Natural killer cell (primary cell): Measurements from ENCODE around the gene PTPRN2. TPM values are rescaled to one million over a fixed set of nuclear protein-coding genes. Genes with fewer than 3 reads are reported as not detected.

Experiments used
- ATAC-seq, 3 donors: fragments of 150-1000 bp in 2 of 3; fragments of 200-7000 bp in 1 of 3; cut with Tn5 transposase; 1 replicate in 1 of 3; 2 replicates in 2 of 3; pipeline ENCODE4 v1.10.0; 2021; ENCODE audit warnings: mild to moderate bottlenecking in 2 of 3, moderate library complexity in 2 of 3
- DNase-seq, 2 donors: peaks; one replicate each; pipeline versions ENCODE4 v3.0.0 to v3.0.0-alpha.2; 2013 to 2021; ENCODE audit warnings: mixed read lengths in 1 of 2
- H3K27ac ChIP-seq: one replicate; pipeline ENCODE4 v1.5.1; 2013; ENCODE audit warnings: mild to moderate bottlenecking, low read length
- H3K27me3 ChIP-seq: one replicate; pipeline ENCODE4 v1.6.1; 2013; ENCODE audit warnings: low read length; ENCODE audit not compliant: control insufficient read depth, insufficient read depth
- H3K36me3 ChIP-seq: one replicate; pipeline ENCODE4 v1.6.1; 2013; ENCODE audit warnings: low read length; ENCODE audit not compliant: control insufficient read depth, insufficient read depth
- H3K4me1 ChIP-seq: one replicate; pipeline ENCODE4 v1.6.1; 2013; ENCODE audit warnings: low read length; ENCODE audit not compliant: control insufficient read depth, insufficient read depth
- H3K4me3 ChIP-seq: one replicate; pipeline ENCODE4 v1.5.1; 2013; ENCODE audit warnings: low read length
- H3K9me3 ChIP-seq: one replicate; pipeline ENCODE4 v1.6.1; 2013; ENCODE audit warnings: low read length; ENCODE audit not compliant: control insufficient read depth, insufficient read depth
- H3K27ac Mint-ChIP-seq, 2 donors: one replicate each; pipeline ENCODE4 v1.8.0; 2022; ENCODE audit warnings: mild to moderate bottlenecking in 2 of 2, mixed read lengths in 2 of 2, moderate library complexity in 1 of 2
- H3K27me3 Mint-ChIP-seq, 2 donors: one replicate each; pipeline ENCODE4 v1.8.0; 2022; ENCODE audit warnings: low read depth in 2 of 2, mixed read lengths in 2 of 2
- H3K36me3 Mint-ChIP-seq: one replicate; pipeline ENCODE4 v1.8.0; 2022; ENCODE audit warnings: mixed read lengths
- H3K4me1 Mint-ChIP-seq, 2 donors: one replicate each; pipeline ENCODE4 v1.8.0; 2022; ENCODE audit warnings: mixed read lengths in 2 of 2
- H3K4me3 Mint-ChIP-seq: one replicate; pipeline ENCODE4 v1.8.0; 2022; ENCODE audit warnings: mild to moderate bottlenecking, moderate library complexity, mixed read lengths
- H3K9me3 Mint-ChIP-seq, 2 donors: one replicate each; pipeline ENCODE4 v1.8.0; 2022; ENCODE audit warnings: mixed read lengths in 2 of 2
- WGBS: methylation state at CpG from one replicate; pipeline ENCODE4 v1.1.7; 2013; ENCODE audit warnings: missing lambda C conversion rate; ENCODE audit not compliant: insufficient coverage; 5-methylcytosine and 5-hydroxymethylcytosine counted together
- intact Hi-C: fragments of 100-400 bp; cut with micrococcal nuclease; formaldehyde crosslinking; loops from one replicate; pipeline ENCODE4 v1.14.2; 2022
- total RNA-seq, 4 donors: library from RNA; stranded (reverse); fragments of 120-200 nt in 1 of 4; gene quantifications; one replicate each; pipeline versions ENCODE4 v1.2.3 to v1.2.4, GENCODE V29; 2013 to 2022
- TF ChIP-seq, protein P1 (sequence below): fragments of 200-600 bp; IDR thresholded peaks from one replicate; pipeline ENCODE4 v1.8.0; 2022; ENCODE audit warnings: antibody characterized with exemption

Gene PTPRN2
- total RNA-seq, 3 donors from 2014 or later (not counting 1 experiment from before 2014, with no cell fraction given), result 1.3 to 2.5 (median 1.9) TPM

DNA sequence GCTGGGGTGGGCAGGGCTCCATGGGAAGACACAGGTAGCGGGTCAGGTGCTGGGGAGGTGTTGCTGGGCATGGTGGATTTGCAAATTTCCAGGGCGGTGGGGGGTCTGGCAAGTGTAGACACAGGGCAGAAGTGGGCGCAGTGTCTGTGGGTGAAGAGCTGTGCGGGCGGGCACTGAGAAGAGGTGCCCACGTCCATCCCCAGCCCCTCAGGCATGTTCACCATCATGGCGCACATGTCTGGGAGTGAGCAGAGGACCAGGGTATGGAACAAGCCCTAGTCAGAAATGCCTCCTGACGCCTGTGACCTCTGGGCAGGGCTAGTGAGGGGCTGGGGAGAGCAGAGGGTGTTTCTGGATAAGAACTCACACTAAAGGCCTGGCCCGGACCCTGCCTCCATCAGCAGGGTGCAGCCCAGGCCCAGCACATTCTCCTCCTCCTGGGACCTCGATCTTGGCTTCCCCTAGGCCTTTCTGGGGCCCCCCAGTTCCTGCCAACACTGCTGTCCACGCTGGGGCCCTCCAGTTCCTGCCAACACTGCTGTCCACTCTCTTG lies 612.9 kb downstream of the PTPRN2 start:
- TF ChIP-seq, protein P1, sequence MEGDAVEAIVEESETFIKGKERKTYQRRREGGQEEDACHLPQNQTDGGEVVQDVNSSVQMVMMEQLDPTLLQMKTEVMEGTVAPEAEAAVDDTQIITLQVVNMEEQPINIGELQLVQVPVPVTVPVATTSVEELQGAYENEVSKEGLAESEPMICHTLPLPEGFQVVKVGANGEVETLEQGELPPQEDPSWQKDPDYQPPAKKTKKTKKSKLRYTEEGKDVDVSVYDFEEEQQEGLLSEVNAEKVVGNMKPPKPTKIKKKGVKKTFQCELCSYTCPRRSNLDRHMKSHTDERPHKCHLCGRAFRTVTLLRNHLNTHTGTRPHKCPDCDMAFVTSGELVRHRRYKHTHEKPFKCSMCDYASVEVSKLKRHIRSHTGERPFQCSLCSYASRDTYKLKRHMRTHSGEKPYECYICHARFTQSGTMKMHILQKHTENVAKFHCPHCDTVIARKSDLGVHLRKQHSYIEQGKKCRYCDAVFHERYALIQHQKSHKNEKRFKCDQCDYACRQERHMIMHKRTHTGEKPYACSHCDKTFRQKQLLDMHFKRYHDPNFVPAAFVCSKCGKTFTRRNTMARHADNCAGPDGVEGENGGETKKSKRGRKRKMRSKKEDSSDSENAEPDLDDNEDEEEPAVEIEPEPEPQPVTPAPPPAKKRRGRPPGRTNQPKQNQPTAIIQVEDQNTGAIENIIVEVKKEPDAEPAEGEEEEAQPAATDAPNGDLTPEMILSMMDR, result no peak
- ATAC-seq (no peak), DNase-seq (no peak)
- WGBS, result 86% methylated on average over 11 of the region's 11 CpGs
- Mint-ChIP-seq H3K27me3 (no peaks in the 10 kb centered on the region), H3K4me3 (no peak overlapping the region), H3K27ac (no peak overlapping the region), H3K4me1 (no peaks in the 10 kb centered on the region), H3K36me3 (no peaks in the 10 kb centered on the region), H3K9me3 (peaks cover 0 to 4% of the 10 kb centered on the region in 2 donors)
- Histone ChIP-seq H3K4me3 (no peak overlapping the region), H3K27ac (no peak overlapping the region), H3K4me1 (no peaks in the 10 kb centered on the region), H3K36me3 (no peaks in the 10 kb centered on the region), H3K27me3 (no peaks in the 10 kb centered on the region), H3K9me3 (peaks cover 28% of the 10 kb centered on the region)
- intact Hi-C loops, result no loop called here

DNA sequence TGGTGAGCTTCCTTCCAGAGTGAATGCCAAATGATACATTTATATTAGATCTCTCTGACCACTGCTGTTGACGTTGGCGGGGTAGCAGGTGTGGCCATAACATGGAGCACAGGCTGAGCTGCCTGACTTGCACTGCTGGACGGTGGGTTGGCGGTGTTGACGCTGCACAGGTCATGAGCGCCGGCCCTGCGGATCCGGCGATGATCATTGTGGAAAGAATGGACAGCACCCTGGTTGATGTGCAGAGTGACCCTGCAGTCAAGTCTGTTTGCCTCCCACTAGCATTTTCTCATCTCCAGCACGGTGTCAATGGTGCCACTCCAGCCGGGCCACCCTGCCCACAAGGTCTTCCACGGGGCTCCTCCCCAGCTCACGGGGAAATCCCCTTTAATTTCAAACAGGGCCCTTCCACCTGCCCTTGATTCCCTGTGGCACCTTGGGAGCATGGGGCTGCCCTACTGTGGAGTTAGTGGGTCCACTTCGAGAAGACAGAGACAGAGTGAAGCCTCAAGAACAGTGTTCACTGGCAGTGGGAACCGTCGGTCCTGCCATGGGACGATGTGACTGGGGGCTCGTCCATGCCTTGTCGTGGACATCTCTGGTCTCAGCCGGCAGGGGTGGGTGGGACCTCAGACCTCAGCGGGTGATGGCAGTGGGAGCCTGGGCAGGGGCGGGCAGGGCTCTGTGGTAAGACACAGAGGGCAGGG lies 613.5 kb downstream of the PTPRN2 start:
- Histone ChIP-seq H3K36me3 (no peaks in the 10 kb centered on the region), H3K9me3 (peaks cover 32% of the 10 kb centered on the region), H3K4me3 (no peak overlapping the region), H3K27ac (no peak overlapping the region), H3K4me1 (no peaks in the 10 kb centered on the region), H3K27me3 (no peaks in the 10 kb centered on the region)
- 96% methylated on average over 23 of the region's 23 CpGs for WGBS
- peaks cover 0 to 4% of the 10 kb centered on the region in 2 donors for H3K9me3 Mint-ChIP-seq
- no peak overlapping the region for H3K4me3 Mint-ChIP-seq
- no peak overlapping the region for H3K27ac Mint-ChIP-seq
- no peaks in the 10 kb centered on the region for H3K4me1 Mint-ChIP-seq
- ATAC-seq (no peak), DNase-seq (no peak)
- TF ChIP-seq, protein P1, result no peak
- intact Hi-C loops, result no loop called here
- no peaks in the 10 kb centered on the region for H3K27me3 Mint-ChIP-seq
- H3K36me3 Mint-ChIP-seq, result no peaks in the 10 kb centered on the region

DNA sequence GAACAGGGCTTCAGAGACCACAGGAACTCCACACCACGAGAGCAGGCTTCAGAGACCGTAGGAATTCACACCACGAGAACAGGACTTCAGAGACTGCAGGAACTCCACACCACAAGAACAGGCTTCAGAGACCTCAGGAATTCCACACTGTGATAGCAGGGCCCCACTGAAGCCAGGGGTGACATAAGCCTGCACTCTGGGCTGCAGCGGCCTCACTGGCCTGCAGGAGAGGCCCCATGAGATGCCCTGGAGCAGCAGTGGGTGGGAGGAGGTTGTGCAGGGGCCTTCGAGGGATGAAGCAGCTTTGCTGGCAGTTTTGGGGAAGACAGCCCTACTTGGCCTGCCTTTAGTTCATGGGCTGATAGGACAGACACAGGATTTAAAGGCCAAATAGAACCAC lies 614.7 kb downstream of the PTPRN2 start:
- Histone ChIP-seq H3K4me1 (no peaks in the 10 kb centered on the region), H3K27ac (no peak overlapping the region), H3K27me3 (no peaks in the 10 kb centered on the region), H3K4me3 (no peak overlapping the region), H3K9me3 (peaks cover 36% of the 10 kb centered on the region), H3K36me3 (no peaks in the 10 kb centered on the region)
- Mint-ChIP-seq H3K27me3 (no peaks in the 10 kb centered on the region), H3K4me3 (no peak overlapping the region), H3K4me1 (no peaks in the 10 kb centered on the region), H3K36me3 (no peaks in the 10 kb centered on the region), H3K27ac (no peak overlapping the region), H3K9me3 (peaks cover 0 to 4% of the 10 kb centered on the region in 2 donors)
- TF ChIP-seq, protein P1, result no peak
- intact Hi-C loops, result no loop called here
- DNase-seq, result no peak
- 91% methylated on average over 5 of the region's 5 CpGs for WGBS
- ATAC-seq, result no peak
